ACC112 (cell line): ENCODE data around the gene PTPRN2.

Source experiments
- H2AFZ ChIP-seq: fragments of 200-600 bp; sonication (generic); one replicate; pipeline ENCODE4 v1.6.0; 2017; ENCODE audit warnings: antibody characterized with exemption, low read length; ENCODE audit not compliant: unreplicated experiment
- H3K27ac ChIP-seq: fragments of 200-600 bp; sonication (generic); 2 replicates; pipeline ENCODE4 v1.5.1; 2014; ENCODE audit warnings: low read depth, mild to moderate bottlenecking, antibody characterized with exemption, low read length, moderate library complexity
- H3K27me3 ChIP-seq: fragments of 200-600 bp; sonication (generic); 2 replicates; pipeline ENCODE4 v1.6.1; 2014; ENCODE audit warnings: mild to moderate bottlenecking, antibody characterized with exemption, low read length, moderate library complexity, mixed read lengths; ENCODE audit not compliant: insufficient read depth
- H3K36me3 ChIP-seq: fragments of 200-600 bp; sonication (generic); 2 replicates; pipeline ENCODE4 v1.6.1; 2016; ENCODE audit warnings: mild to moderate bottlenecking, antibody characterized with exemption, low read length, moderate library complexity, mixed read lengths; ENCODE audit not compliant: insufficient read depth
- H3K4me1 ChIP-seq: fragments of 200-600 bp; sonication (generic); one replicate; pipeline ENCODE4 v1.6.1; 2016; ENCODE audit warnings: low read length, mixed read lengths; ENCODE audit not compliant: insufficient read depth, unreplicated experiment, control insufficient read depth
- H3K4me3 ChIP-seq: fragments of 200-600 bp; sonication (generic); 2 replicates; pipeline ENCODE4 v1.5.1; 2014; ENCODE audit warnings: mild to moderate bottlenecking, low read depth, low read length
- H3K79me2 ChIP-seq: fragments of 200-600 bp; sonication (generic); one replicate; pipeline ENCODE4 v1.6.0; 2016; ENCODE audit warnings: low read length; ENCODE audit not compliant: control insufficient read depth, unreplicated experiment, insufficient read depth

PTPRN2 gene

DNA sequence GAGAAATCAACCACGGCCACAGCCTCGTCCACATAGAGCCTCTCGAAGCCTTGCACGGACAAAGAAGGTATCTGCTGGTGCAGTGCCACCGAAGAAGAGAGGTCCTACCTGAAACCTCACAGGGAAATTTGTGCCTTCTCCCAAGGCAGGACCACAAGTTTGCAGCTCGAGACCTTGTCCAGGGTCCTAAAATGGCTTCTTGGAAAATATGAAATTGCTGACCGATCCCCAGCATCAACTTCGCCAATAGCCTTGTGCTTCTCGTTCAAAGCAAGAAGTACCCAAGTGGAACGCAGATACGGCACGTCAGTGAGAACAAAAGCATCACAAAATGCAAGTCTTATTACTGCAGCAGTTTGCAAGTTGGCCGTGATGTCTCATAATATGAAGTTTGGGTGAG is 24.6 kb downstream of the PTPRN2 start:
- Histone ChIP-seq H3K36me3 (no peaks in the 10 kb centered on the region), H3K4me1 (no peaks in the 10 kb centered on the region), H3K27ac (no peak overlapping the region), H2AFZ (no peak overlapping the region), H3K27me3 (peaks cover 46% of the 10 kb centered on the region), H3K4me3 (no peak overlapping the region), H3K79me2 (no peaks in the 10 kb centered on the region)

DNA sequence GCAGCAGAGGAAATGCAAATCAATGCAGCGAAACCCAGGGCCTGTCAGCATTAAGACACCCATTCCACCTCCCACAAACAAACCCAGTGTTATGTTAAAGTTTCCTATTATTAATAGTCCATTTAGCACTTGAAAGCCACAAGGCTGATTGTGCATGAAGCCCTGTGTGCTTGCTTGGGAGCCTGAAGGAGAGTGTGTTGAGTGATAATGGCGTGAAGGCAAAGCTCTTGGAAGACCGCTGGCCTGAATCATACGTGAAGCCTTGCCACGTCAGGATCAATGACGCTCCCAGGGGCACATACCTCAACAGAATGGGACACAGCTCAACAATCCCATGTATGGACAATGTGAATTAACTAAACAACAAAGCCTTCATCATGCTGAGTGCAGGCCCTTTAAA is 25.1 kb downstream of the PTPRN2 start:
- Histone ChIP-seq H3K36me3 (no peaks in the 10 kb centered on the region), H3K79me2 (no peaks in the 10 kb centered on the region), H3K4me3 (no peak overlapping the region), H3K27ac (no peak overlapping the region), H3K4me1 (no peaks in the 10 kb centered on the region), H2AFZ (no peak overlapping the region), H3K27me3 (peaks cover 46% of the 10 kb centered on the region)

- peaks cover 46% of the 10 kb centered on the region for H3K27me3 ChIP-seq
- H3K4me3 ChIP-seq, result no peak overlapping the region
- H2AFZ ChIP-seq, result no peak overlapping the region
- no peaks in the 10 kb centered on the region for H3K4me1 ChIP-seq
- H3K36me3 ChIP-seq, result no peaks in the 10 kb centered on the region
- no peak overlapping the region for H3K27ac ChIP-seq
- no peaks in the 10 kb centered on the region for H3K79me2 ChIP-seq
These were observed 26.0 kb downstream of the PTPRN2 start for GRCh38 chr7:158561659-158562058.

- H3K4me1 ChIP-seq, result no peaks in the 10 kb centered on the region
- H3K27me3 ChIP-seq, result peaks cover 46% of the 10 kb centered on the region
- H3K79me2 ChIP-seq, result no peaks in the 10 kb centered on the region
- no peak overlapping the region for H2AFZ ChIP-seq
- H3K36me3 ChIP-seq, result no peaks in the 10 kb centered on the region
- no peak overlapping the region for H3K4me3 ChIP-seq
- no peak overlapping the region for H3K27ac ChIP-seq
These were observed 27.2 kb downstream of the PTPRN2 start for GRCh38 chr7:158560386-158560785.

DNA sequence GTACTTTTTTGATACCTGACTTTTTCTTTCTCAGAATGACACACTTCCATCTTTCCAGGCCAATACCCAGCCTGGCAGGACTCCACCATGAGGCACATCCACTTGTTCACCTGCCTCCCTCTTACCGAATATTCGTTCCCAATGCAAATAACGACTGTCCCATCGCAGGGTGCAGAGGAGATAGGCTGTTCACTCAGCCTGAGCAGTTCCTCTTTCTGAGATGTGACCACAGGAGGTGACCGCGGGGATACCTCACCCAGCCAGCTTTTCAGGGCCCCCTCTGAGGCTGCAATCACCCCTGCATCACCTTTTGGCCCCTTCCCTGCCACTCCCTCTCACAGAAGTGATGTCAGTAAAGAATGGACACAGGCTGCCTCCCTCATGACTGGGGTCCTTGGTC is 28.3 kb downstream of the PTPRN2 start:
- Histone ChIP-seq H3K79me2 (no peaks in the 10 kb centered on the region), H3K27me3 (peaks cover 45% of the 10 kb centered on the region), H2AFZ (no peak overlapping the region)

DNA sequence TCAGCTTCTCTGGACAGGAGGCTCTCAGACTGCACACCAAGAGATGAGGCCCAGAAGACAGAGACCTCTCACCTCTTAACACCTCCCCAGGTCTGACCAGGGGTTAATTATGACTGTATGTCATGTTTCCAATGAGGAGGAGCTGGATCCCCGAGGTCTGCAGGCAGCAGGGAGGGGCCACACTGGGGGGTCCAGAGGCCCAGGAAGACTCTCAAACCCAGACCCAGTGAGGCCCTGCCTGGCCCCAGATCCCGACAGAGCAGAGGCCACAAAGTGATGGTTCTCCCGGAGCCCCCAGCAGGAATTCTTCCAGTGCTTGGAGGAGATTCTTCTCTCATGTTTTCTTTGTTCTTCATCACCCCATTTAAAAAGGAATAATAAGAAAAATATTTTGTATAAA is 28.8 kb downstream of the PTPRN2 start:
- Histone ChIP-seq H3K79me2 (no peaks in the 10 kb centered on the region), H3K4me3 (no peak overlapping the region), H3K4me1 (no peaks in the 10 kb centered on the region), H3K27ac (no peak overlapping the region), H3K27me3 (peaks cover 40% of the 10 kb centered on the region), H2AFZ (no peak overlapping the region), H3K36me3 (no peaks in the 10 kb centered on the region)

More for the DNA sequence above, 28.3 kb downstream of the PTPRN2 start:
- no peak overlapping the region for H3K4me3 ChIP-seq
- H3K36me3 ChIP-seq, result no peaks in the 10 kb centered on the region
- no peak overlapping the region for H3K27ac ChIP-seq
- H3K4me1 ChIP-seq, result no peaks in the 10 kb centered on the region

- H2AFZ ChIP-seq, result no peak overlapping the region
- peaks cover 26% of the 10 kb centered on the region for H3K27me3 ChIP-seq
- no peak overlapping the region for H3K4me3 ChIP-seq
- H3K27ac ChIP-seq, result no peak overlapping the region
- no peaks in the 10 kb centered on the region for H3K79me2 ChIP-seq
- no peaks in the 10 kb centered on the region for H3K4me1 ChIP-seq
- no peaks in the 10 kb centered on the region for H3K36me3 ChIP-seq
These were observed 30.2 kb downstream of the PTPRN2 start for GRCh38 chr7:158557441-158557755.

- no peaks in the 10 kb centered on the region for H3K79me2 ChIP-seq
- H3K4me1 ChIP-seq, result no peaks in the 10 kb centered on the region
- no peaks in the 10 kb centered on the region for H3K36me3 ChIP-seq
- no peak overlapping the region for H2AFZ ChIP-seq
- no peak overlapping the region for H3K4me3 ChIP-seq
- H3K27ac ChIP-seq, result no peak overlapping the region
- H3K27me3 ChIP-seq, result peaks cover 21% of the 10 kb centered on the region
These were observed 30.7 kb downstream of the PTPRN2 start for GRCh38 chr7:158556721-158557440.

- Histone ChIP-seq H3K4me3 (no peak overlapping the region), H3K79me2 (no peaks in the 10 kb centered on the region), H3K27ac (no peak overlapping the region), H3K4me1 (no peaks in the 10 kb centered on the region), H3K27me3 (peaks cover 3% of the 10 kb centered on the region; the same call in 1 of the 2 replicates), H2AFZ (no peak overlapping the region), H3K36me3 (no peaks in the 10 kb centered on the region)
These were observed 32.5 kb downstream of the PTPRN2 start for GRCh38 chr7:158555034-158555520.

DNA sequence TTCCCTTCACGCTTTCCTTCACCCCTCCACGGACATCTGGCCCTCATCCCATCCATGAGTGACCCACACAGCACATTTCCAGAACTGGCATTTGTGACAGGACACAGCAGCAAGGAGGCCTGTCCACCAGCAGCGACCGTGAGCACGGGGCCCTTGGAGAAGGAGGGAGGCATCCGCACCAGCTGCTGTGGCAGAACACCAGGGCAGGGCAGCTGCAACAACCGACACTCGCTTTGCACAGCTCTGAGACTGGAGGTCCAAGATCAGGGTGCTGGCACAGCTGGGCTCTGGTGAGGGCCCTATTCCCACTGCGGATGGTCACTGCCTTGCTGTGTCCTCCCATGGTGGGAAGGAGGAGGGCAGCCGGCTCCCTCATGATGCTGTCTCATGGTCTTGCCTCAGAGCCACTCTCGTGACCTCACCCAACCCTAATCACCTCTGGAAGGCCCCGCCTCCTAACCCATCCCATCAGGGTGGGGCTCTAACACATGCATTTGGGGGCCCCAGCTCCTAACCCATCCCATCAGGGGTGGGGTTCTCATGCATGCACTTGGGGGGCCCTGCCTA is 36.7 kb downstream of the PTPRN2 start:
- Histone ChIP-seq H3K79me2 (no peaks in the 10 kb centered on the region), H3K27me3 (no peaks in the 10 kb centered on the region; the same call in 1 of the 2 replicates), H3K27ac (no peak overlapping the region), H3K4me3 (no peak overlapping the region), H3K36me3 (no peaks in the 10 kb centered on the region), H3K4me1 (no peaks in the 10 kb centered on the region), H2AFZ (no peak overlapping the region)

GRCh38 chr7:158550394-158550700 is 37.3 kb downstream of the PTPRN2 start:
- Histone ChIP-seq H3K79me2 (no peaks in the 10 kb centered on the region), H3K27ac (no peak overlapping the region), H3K4me3 (no peak overlapping the region), H3K36me3 (no peaks in the 10 kb centered on the region), H3K4me1 (no peaks in the 10 kb centered on the region), H3K27me3 (no peaks in the 10 kb centered on the region; the same call in 1 of the 2 replicates), H2AFZ (no peak overlapping the region)
